Mesothelial cell of epicardium (in vitro differentiated cells): Measurements from ENCODE around the gene PIEZO2. TPM values are rescaled to one million over a fixed set of nuclear protein-coding genes. Genes with fewer than 3 reads are reported as not detected.

Experiments used
- DNase-seq, 2 experiments: peaks; one replicate each; pipeline ENCODE4 v3.0.0; 2021; ENCODE audit warnings: low spot score in 2 of 2; ENCODE audit not compliant: unreplicated experiment in 2 of 2
- H3K27ac Mint-ChIP-seq: 2 replicates; pipeline ENCODE4 v1.8.0; 2021; ENCODE audit warnings: mixed read lengths
- H3K27me3 Mint-ChIP-seq: 2 replicates; pipeline ENCODE4 v1.8.0; 2021; ENCODE audit warnings: low read depth, mixed read lengths
- H3K36me3 Mint-ChIP-seq: 2 replicates; pipeline ENCODE4 v1.8.0; 2021; ENCODE audit warnings: mixed read lengths
- H3K4me1 Mint-ChIP-seq: 2 replicates; pipeline ENCODE4 v1.8.0; 2021; ENCODE audit warnings: mixed read lengths
- H3K4me3 Mint-ChIP-seq: 2 replicates; pipeline ENCODE4 v1.8.0; 2021; ENCODE audit warnings: mild to moderate bottlenecking, moderate library complexity, mixed read lengths
- H3K9me3 Mint-ChIP-seq: 2 replicates; pipeline ENCODE4 v1.8.0; 2021; ENCODE audit warnings: mixed read lengths
- total RNA-seq: library from RNA; stranded (reverse); gene quantifications from 3 replicates; pipeline ENCODE4 v1.2.1, GENCODE V29; 2021
- TF ChIP-seq, protein P1 (sequence below): fragments of 200-600 bp; sonication (generic); IDR thresholded peaks from one replicate; pipeline ENCODE4 v1.5.0; 2021; ENCODE audit warnings: antibody characterized with exemption; ENCODE audit not compliant: unreplicated experiment

The PIEZO2 gene
- total RNA-seq, 1 donor from 2014 or later, result 36.7 TPM

DNA sequence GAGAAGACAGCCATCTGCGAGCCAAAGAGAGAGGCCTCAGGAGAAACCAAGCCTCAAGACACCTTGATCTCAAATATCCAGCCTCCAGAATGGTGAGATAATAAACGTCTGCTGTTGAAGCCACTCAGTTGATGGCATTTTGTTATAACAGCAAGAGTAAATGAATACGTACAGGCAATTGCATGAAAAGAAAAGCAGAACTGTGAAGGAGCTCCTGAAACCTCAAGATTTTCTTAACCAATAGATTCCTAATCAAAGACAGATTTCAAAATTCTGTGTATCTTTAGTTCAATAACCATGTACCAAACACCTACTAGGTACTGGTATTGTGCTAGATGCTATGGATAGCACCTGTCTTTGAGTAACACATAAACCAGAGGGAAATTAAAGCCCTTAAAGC lies 139.5 kb downstream of the PIEZO2 start:
- H3K36me3 Mint-ChIP-seq, result no peaks in the 10 kb centered on the region
- H3K27ac Mint-ChIP-seq, result no peak overlapping the region
- H3K4me3 Mint-ChIP-seq, result no peak overlapping the region
- H3K9me3 Mint-ChIP-seq, result no peaks in the 10 kb centered on the region
- DNase-seq, result no peak
- no peaks in the 10 kb centered on the region for H3K4me1 Mint-ChIP-seq
- H3K27me3 Mint-ChIP-seq, result no peaks in the 10 kb centered on the region
- TF ChIP-seq, protein P1, sequence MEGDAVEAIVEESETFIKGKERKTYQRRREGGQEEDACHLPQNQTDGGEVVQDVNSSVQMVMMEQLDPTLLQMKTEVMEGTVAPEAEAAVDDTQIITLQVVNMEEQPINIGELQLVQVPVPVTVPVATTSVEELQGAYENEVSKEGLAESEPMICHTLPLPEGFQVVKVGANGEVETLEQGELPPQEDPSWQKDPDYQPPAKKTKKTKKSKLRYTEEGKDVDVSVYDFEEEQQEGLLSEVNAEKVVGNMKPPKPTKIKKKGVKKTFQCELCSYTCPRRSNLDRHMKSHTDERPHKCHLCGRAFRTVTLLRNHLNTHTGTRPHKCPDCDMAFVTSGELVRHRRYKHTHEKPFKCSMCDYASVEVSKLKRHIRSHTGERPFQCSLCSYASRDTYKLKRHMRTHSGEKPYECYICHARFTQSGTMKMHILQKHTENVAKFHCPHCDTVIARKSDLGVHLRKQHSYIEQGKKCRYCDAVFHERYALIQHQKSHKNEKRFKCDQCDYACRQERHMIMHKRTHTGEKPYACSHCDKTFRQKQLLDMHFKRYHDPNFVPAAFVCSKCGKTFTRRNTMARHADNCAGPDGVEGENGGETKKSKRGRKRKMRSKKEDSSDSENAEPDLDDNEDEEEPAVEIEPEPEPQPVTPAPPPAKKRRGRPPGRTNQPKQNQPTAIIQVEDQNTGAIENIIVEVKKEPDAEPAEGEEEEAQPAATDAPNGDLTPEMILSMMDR, result no peak

DNA sequence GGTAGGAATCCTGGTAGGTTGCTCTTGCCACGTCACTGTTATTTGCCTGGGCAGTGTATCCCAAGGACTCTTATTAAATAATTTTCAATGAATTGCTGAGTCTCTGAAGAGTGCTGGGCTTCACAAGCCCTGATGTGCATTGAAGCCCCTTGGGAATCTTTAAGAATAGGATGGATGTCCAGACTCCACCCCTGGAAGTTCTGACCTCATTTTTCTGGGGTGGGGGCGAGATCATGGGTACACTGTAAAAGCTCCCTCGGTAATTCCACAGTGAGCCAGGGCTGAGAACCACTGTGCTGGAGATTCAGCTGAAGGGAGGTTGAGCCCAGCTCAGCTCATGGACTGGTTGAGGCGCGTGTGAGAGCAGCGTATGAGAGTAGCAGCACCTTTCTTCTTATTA lies 140.2 kb downstream of the PIEZO2 start:
- Mint-ChIP-seq H3K27ac (no peak overlapping the region), H3K36me3 (no peaks in the 10 kb centered on the region), H3K9me3 (no peaks in the 10 kb centered on the region), H3K27me3 (no peaks in the 10 kb centered on the region), H3K4me3 (no peak overlapping the region), H3K4me1 (no peaks in the 10 kb centered on the region)
- TF ChIP-seq, protein P1, result no peak
- DNase-seq, result no peak

DNA sequence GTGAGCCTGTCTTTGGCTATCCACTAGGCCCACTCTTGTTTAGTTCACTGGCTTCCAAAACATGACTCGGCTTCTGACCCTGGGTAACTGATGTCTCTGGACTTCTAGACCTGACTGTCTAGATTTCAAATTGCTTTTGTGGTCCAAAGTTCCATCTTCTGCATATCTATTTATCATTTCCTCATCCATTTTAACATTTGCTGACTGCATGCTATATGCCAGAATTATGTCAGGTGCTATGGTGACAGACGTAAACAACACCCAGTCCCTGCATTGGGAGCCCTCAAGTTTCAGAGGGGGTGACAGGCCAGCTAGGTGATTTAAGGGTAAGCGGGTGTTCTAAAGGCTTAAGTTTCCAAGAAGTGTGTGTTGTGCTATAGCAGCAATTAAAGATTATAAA lies 140.9 kb downstream of the PIEZO2 start:
- Mint-ChIP-seq H3K27ac (no peak overlapping the region), H3K4me1 (no peaks in the 10 kb centered on the region), H3K36me3 (no peaks in the 10 kb centered on the region), H3K4me3 (no peak overlapping the region), H3K9me3 (no peaks in the 10 kb centered on the region), H3K27me3 (no peaks in the 10 kb centered on the region)
- TF ChIP-seq, protein P1, result no peak
- no peak for DNase-seq

DNA sequence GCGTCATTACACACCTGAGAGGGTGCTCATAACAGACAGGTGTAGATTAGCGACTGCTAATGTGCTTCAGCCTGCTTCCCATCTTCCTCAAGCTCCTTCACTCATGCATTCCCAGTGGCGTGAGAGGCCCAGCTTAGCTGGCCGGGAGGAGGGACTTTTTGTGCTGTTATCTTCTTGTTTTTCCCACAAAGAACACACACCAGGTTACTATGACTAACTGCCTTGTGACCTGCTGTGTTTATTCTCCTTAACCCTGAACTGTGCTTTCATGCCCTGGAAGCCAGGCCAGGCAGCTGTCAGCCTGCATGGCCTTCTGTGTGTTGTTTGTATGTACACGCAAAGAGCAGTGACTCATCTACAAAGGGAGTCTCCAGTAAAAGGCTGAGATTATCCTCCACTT lies 143.8 kb downstream of the PIEZO2 start:
- H3K4me1 Mint-ChIP-seq, result no peaks in the 10 kb centered on the region
- no peak overlapping the region for H3K27ac Mint-ChIP-seq
- H3K27me3 Mint-ChIP-seq, result no peaks in the 10 kb centered on the region
- TF ChIP-seq, protein P1, result no peak
- DNase-seq, result no peak
- H3K9me3 Mint-ChIP-seq, result no peaks in the 10 kb centered on the region
- no peaks in the 10 kb centered on the region for H3K36me3 Mint-ChIP-seq
- H3K4me3 Mint-ChIP-seq, result no peak overlapping the region

DNA sequence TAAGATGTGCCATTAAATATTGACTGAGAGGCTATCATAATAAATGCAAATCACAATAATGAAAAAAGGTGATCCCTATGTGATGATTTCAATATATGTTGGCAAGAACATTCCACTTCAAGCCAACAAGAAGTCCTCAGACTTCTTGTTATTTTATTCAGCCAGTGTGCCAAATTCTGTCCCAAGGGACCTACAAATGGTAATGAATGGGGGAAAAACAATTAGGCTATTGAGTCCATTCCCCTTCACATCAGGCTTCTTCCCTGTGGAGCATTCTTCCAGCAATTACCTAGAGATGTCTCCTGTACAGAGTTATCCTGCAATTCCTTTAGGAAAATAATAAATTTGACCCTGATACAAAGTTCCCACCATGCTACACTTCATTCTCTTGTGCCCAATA lies 144.4 kb downstream of the PIEZO2 start:
- H3K4me1 Mint-ChIP-seq, result no peaks in the 10 kb centered on the region
- no peaks in the 10 kb centered on the region for H3K9me3 Mint-ChIP-seq
- TF ChIP-seq, protein P1, result no peak
- no peaks in the 10 kb centered on the region for H3K27me3 Mint-ChIP-seq
- no peaks in the 10 kb centered on the region for H3K36me3 Mint-ChIP-seq
- H3K27ac Mint-ChIP-seq, result no peak overlapping the region
- no peak overlapping the region for H3K4me3 Mint-ChIP-seq
- no peak for DNase-seq

DNA sequence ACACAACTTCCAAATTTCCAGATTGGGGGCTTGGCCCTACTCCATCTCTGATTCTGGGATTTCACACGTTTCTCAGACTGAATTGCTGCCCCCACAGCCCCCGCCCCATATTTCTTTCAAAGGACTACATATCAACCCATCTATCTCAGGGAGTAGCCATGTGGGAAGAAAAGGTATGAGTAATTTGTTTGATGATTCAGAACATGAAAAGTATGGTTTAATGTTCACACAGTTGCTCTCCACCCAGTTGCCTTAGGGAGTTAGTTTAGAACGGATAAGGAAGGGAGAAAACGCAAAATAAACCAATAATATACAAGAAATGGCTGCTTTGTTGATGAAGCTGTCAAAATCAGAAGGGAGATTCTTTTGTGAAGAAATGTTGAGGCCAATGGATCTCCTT lies 145.1 kb downstream of the PIEZO2 start:
- Mint-ChIP-seq H3K9me3 (no peaks in the 10 kb centered on the region), H3K36me3 (no peaks in the 10 kb centered on the region), H3K4me3 (no peak overlapping the region), H3K27me3 (no peaks in the 10 kb centered on the region), H3K4me1 (no peaks in the 10 kb centered on the region), H3K27ac (no peak overlapping the region)
- DNase-seq, result no peak
- TF ChIP-seq, protein P1, result no peak
